ENCODE measurements around the gene TPRA1. TPM values are rescaled to one million over a fixed set of nuclear protein-coding genes. Genes with fewer than 3 reads are reported as not detected.

TPRA1 gene
- total RNA-seq, 1 experiment from 2014 or later: 24.2 TPM

DNA sequence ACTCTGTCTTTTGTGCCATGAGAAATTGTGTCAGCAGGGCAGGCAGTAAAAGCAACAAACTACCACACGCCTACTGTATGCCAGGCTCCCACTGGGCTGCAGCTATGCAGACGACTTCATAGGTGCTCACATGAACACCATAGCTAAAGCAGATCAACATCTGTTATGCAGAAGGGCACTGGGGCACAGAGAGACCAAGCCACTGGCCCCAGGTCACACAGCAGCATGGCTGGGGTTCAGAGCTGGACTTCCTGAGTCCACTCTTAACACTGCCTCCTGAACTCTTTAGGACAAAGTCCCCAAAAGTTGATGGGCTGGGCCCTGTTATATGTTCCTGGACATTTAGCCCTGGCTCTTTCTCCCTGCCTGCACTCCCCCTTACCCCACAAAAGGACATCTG is 12.4 kb downstream of the TPRA1 start:
- DNase-seq (ENCODE audit: low spot score): no peak
- CTCF ChIA-PET: no interaction called here
- Mint-ChIP-seq H3K9me3 (no peaks in the 10 kb centered on the region), H3K4me3 (no peak overlapping the region), H3K4me1 (no peaks in the 10 kb centered on the region), H3K27me3 (ENCODE audit: low read depth) (no peaks in the 10 kb centered on the region; the same call in 1 of the 2 replicates), H3K36me3 (peaks cover 3% of the 10 kb centered on the region; the same call in 1 of the 2 replicates), H3K27ac (no peak overlapping the region)
- TF ChIP-seq, protein P1, sequence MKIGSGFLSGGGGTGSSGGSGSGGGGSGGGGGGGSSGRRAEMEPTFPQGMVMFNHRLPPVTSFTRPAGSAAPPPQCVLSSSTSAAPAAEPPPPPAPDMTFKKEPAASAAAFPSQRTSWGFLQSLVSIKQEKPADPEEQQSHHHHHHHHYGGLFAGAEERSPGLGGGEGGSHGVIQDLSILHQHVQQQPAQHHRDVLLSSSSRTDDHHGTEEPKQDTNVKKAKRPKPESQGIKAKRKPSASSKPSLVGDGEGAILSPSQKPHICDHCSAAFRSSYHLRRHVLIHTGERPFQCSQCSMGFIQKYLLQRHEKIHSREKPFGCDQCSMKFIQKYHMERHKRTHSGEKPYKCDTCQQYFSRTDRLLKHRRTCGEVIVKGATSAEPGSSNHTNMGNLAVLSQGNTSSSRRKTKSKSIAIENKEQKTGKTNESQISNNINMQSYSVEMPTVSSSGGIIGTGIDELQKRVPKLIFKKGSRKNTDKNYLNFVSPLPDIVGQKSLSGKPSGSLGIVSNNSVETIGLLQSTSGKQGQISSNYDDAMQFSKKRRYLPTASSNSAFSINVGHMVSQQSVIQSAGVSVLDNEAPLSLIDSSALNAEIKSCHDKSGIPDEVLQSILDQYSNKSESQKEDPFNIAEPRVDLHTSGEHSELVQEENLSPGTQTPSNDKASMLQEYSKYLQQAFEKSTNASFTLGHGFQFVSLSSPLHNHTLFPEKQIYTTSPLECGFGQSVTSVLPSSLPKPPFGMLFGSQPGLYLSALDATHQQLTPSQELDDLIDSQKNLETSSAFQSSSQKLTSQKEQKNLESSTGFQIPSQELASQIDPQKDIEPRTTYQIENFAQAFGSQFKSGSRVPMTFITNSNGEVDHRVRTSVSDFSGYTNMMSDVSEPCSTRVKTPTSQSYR (CRISPR knock-in tag; IDR thresholded peaks at IDR 0.05): no peak
- TF ChIP-seq ZNF263 (CRISPR knock-in tag; IDR thresholded peaks at IDR 0.05; ENCODE audit: low read depth) (no peak), ZBTB21 (CRISPR knock-in tag; IDR thresholded peaks at IDR 0.05; ENCODE audit: borderline replicate concordance) (no peak), ZNF671 (CRISPR knock-in tag; IDR thresholded peaks at IDR 0.05) (no peak), JAZF1 (CRISPR knock-in tag; IDR thresholded peaks at IDR 0.05) (no peak), MAX (CRISPR knock-in tag; IDR thresholded peaks at IDR 0.05) (no peak), NFATC4 (CRISPR knock-in tag; IDR thresholded peaks at IDR 0.05) (no peak), RORB (CRISPR knock-in tag; IDR thresholded peaks at IDR 0.05) (no peak), AR (CRISPR knock-in tag; IDR thresholded peaks at IDR 0.05) (no peak)
- TF ChIP-seq, protein P2, sequence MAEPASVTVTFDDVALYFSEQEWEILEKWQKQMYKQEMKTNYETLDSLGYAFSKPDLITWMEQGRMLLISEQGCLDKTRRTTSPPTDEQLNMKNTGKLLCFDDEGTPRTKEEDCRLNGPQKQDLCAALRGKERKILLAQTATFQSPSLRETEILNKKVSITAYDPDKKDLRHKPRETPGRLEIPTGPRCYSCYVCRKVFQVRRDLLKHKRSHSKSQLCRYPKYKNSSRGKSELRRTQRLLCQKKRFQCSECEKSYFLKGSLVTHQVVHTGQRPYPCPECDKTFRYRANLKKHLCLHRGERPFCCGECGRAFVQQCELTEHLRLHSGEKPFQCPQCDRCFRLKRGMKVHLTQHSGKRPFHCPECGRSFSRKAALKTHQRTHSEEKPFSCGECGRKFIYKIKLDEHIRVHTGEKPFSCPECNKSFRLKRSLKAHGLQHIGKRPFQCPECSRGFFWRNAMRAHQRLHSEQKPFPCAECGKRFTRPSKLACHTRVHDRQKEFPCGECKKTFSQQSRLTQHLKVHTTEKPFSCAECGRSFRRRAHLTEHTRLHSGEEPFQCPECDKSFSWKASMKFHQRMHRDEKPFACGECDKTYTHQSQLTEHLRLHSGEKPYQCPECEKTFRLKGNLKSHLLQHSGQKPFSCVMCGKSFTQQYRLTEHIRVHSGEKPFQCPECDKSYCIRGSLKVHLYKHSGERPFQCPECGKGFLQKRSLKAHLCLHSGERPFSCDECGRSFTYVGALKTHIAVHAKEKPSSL (CRISPR knock-in tag; conservative IDR thresholded peaks at IDR 0.05): no peak
- TF ChIP-seq, protein P3, sequence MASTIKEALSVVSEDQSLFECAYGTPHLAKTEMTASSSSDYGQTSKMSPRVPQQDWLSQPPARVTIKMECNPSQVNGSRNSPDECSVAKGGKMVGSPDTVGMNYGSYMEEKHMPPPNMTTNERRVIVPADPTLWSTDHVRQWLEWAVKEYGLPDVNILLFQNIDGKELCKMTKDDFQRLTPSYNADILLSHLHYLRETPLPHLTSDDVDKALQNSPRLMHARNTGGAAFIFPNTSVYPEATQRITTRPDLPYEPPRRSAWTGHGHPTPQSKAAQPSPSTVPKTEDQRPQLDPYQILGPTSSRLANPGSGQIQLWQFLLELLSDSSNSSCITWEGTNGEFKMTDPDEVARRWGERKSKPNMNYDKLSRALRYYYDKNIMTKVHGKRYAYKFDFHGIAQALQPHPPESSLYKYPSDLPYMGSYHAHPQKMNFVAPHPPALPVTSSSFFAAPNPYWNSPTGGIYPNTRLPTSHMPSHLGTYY (CRISPR knock-in tag; IDR thresholded peaks at IDR 0.05): no peak
- TF ChIP-seq, protein P4, sequence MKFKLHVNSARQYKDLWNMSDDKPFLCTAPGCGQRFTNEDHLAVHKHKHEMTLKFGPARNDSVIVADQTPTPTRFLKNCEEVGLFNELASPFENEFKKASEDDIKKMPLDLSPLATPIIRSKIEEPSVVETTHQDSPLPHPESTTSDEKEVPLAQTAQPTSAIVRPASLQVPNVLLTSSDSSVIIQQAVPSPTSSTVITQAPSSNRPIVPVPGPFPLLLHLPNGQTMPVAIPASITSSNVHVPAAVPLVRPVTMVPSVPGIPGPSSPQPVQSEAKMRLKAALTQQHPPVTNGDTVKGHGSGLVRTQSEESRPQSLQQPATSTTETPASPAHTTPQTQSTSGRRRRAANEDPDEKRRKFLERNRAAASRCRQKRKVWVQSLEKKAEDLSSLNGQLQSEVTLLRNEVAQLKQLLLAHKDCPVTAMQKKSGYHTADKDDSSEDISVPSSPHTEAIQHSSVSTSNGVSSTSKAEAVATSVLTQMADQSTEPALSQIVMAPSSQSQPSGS (CRISPR knock-in tag; IDR thresholded peaks at IDR 0.05; ENCODE audit: borderline replicate concordance, low read depth): no peak
- TF ChIP-seq, protein P5, sequence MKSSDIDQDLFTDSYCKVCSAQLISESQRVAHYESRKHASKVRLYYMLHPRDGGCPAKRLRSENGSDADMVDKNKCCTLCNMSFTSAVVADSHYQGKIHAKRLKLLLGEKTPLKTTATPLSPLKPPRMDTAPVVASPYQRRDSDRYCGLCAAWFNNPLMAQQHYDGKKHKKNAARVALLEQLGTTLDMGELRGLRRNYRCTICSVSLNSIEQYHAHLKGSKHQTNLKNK (CRISPR knock-in tag; IDR thresholded peaks at IDR 0.05): no peak
- POLR2A ChIA-PET: no interaction called here
- ATAC-seq: no peak

- no peak for ATAC-seq
- TF ChIP-seq, protein P6, sequence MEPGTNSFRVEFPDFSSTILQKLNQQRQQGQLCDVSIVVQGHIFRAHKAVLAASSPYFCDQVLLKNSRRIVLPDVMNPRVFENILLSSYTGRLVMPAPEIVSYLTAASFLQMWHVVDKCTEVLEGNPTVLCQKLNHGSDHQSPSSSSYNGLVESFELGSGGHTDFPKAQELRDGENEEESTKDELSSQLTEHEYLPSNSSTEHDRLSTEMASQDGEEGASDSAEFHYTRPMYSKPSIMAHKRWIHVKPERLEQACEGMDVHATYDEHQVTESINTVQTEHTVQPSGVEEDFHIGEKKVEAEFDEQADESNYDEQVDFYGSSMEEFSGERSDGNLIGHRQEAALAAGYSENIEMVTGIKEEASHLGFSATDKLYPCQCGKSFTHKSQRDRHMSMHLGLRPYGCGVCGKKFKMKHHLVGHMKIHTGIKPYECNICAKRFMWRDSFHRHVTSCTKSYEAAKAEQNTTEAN (CRISPR knock-in tag; IDR thresholded peaks at IDR 0.05): no peak
- TF ChIP-seq SOX15 (CRISPR knock-in tag; IDR thresholded peaks at IDR 0.05): no peak
- TF ChIP-seq ZNF232 (CRISPR knock-in tag; IDR thresholded peaks at IDR 0.05): no peak
- no peak for TF ChIP-seq ZNF423 (CRISPR knock-in tag; IDR thresholded peaks at IDR 0.05)
- TF ChIP-seq MLX (CRISPR knock-in tag; IDR thresholded peaks at IDR 0.05): no peak
- TF ChIP-seq SMAD3 (CRISPR knock-in tag; IDR thresholded peaks at IDR 0.05; ENCODE audit: borderline replicate concordance): no peak
- no peak for TF ChIP-seq GABPB1 (CRISPR knock-in tag; IDR thresholded peaks at IDR 0.05)
- TF ChIP-seq, protein P7, sequence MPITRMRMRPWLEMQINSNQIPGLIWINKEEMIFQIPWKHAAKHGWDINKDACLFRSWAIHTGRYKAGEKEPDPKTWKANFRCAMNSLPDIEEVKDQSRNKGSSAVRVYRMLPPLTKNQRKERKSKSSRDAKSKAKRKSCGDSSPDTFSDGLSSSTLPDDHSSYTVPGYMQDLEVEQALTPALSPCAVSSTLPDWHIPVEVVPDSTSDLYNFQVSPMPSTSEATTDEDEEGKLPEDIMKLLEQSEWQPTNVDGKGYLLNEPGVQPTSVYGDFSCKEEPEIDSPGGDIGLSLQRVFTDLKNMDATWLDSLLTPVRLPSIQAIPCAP (CRISPR knock-in tag; IDR thresholded peaks at IDR 0.05): no peak
- no peak for TF ChIP-seq ATF1 (CRISPR knock-in tag; IDR thresholded peaks at IDR 0.05)
Measured at GRCh38 chr3:127577448-127577847, 13.1 kb downstream of the TPRA1 start.

More at GRCh38 chr3:127577448-127577847, 13.1 kb downstream of the TPRA1 start:
- H3K27ac Mint-ChIP-seq: no peak overlapping the region
- no peak overlapping the region for H3K4me3 Mint-ChIP-seq
- no peaks in the 10 kb centered on the region; the same call in 1 of the 2 replicates for H3K27me3 Mint-ChIP-seq (ENCODE audit: low read depth)
- ChIA-PET POLR2A (no interaction called here), CTCF (no interaction called here)
- DNase-seq (ENCODE audit: low spot score): no peak
- H3K4me1 Mint-ChIP-seq: no peaks in the 10 kb centered on the region
- H3K9me3 Mint-ChIP-seq: no peaks in the 10 kb centered on the region
- peaks cover 3% of the 10 kb centered on the region; the same call in 1 of the 2 replicates for H3K36me3 Mint-ChIP-seq
